GM13977 (cell line): ENCODE measurements around the gene TEX54.

Experiments
- DNase-seq: peaks from one replicate; pipeline ENCODE4 v3.0.0; 2012; ENCODE audit warnings: low spot score
- in situ Hi-C: fragments of 300-500 bp; cut with MboI; formaldehyde crosslinking; loops from one replicate; pipeline ENCODE4 v1.12.0; 2022; ENCODE audit warnings: low sequenced_read_pairs, low pct_unique_long_range_greater_than_20kb, mixed read lengths, inconsistent platforms; ENCODE audit not compliant: unreplicated experiment
- TF ChIP-seq, protein P1 (sequence below): IDR thresholded peaks from 2 replicates; pipeline ENCODE4 v1.5.1; 2012; ENCODE audit warnings: mild to moderate bottlenecking, control low read depth; ENCODE audit not compliant: insufficient read depth; ENCODE audit errors: extremely low read depth, missing control alignments

TEX54 gene

DNA sequence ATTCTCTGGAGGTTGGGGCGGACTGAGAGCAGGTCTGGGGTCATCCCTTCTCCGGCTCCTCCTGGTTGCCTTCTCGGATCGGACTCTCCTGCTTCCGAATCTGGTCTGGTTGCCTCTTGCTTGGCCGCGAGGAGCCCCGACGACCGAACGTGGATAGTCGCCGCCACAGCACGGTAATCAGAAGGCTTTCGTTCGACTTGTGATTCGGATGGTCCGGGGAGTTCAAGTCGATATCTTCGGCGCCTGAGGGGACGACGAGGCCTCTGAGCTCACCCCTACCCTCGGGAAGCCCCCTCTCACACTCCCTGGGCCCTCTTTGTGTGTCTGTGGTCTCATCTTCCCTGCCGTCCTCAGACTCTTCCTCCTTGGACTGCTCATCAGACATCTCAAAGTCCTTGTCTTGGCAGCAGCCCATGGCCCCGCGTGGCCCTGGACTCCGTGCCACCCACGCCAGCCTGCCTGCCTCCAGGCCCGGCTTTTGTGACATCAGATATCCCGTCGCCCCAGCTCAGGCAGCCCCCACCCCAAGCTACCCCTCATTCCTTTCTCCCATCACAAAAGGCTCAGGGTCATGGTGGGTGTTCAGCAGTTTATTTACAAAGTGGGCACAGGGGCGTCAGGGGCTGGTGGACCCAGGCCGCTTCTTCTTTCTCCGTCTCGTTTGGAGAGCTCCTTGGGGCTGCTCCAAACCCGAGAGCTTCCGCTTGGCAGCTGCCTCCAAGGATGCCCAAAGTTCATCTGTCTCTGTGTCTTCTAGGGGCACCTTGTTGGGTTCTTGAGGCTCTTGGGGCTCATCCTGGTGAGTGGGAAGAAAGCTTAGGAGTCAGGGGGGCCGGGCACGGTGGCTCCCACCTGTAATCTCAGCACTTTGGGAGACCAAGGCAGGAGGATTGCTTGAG, at the start of gene TEX54:
TSS of gene TEX54 (minus strand) at position 506 of the 899 bp plus-strand sequence.
- TF ChIP-seq, protein P1, sequence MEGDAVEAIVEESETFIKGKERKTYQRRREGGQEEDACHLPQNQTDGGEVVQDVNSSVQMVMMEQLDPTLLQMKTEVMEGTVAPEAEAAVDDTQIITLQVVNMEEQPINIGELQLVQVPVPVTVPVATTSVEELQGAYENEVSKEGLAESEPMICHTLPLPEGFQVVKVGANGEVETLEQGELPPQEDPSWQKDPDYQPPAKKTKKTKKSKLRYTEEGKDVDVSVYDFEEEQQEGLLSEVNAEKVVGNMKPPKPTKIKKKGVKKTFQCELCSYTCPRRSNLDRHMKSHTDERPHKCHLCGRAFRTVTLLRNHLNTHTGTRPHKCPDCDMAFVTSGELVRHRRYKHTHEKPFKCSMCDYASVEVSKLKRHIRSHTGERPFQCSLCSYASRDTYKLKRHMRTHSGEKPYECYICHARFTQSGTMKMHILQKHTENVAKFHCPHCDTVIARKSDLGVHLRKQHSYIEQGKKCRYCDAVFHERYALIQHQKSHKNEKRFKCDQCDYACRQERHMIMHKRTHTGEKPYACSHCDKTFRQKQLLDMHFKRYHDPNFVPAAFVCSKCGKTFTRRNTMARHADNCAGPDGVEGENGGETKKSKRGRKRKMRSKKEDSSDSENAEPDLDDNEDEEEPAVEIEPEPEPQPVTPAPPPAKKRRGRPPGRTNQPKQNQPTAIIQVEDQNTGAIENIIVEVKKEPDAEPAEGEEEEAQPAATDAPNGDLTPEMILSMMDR: no peak
- DNase-seq: no peak
- in situ Hi-C loops: no loop called here

DNA sequence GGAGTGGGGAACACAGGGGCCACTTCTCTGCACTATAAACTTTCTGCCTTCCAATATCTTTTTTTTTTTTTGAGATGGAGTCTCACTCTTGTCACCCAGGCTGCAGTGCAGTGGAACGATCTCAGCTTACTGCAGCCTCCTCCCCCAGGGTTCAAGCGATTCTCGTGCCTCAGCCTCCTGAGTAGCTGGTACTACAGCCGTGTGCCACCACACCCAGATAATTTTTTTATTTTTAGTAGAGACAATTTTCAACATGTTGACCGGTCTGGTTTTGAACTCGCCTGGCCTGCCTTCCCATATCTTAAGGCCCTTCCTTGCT, 49.7 kb upstream of the TEX54 start:
- no peak for DNase-seq
- TF ChIP-seq, protein P1: no peak
- in situ Hi-C loops: no loop called here

DNA sequence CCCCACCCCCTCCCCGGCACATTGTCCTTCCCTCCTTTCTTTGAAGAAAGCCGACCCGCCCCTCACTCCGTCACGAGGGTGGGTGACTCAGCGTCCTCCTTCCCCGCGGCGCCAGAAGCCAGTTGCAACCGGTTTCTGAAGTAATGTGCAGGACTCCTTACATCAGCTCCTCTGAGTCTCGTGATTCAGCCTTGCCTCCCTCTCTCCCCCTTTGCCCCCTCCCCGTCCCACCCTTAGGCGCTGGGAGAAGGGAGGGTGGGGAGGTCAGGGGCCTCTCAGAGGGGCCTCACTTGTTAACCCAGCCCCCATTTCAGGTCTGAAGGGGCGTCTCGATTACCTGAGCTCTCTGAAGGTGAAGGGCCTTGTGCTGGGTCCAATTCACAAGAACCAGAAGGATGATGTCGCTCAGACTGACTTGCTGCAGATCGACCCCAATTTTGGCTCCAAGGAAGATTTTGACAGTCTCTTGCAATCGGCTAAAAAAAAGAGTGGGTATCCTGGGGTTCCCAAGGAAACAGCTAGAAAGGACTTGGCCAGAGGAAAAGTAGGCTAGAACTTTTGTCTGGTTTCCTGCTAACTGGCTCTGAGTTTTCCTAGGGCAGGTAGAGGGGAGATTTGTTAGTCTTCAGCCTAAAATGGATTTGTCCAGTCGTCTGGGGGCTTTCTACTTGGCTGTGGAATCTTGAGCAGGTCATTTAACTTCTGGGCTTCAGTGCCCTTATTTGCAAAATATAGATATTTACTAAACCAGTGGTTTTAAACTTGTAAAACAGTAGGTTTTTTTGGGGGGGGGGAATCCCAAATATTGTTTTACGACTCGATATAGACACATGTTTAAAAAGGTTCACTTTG, 49.2 kb upstream of the TEX54 start:
- DNase-seq: peak; percentile 90
- in situ Hi-C loops: no loop called here
- TF ChIP-seq, protein P1: no peak

DNA sequence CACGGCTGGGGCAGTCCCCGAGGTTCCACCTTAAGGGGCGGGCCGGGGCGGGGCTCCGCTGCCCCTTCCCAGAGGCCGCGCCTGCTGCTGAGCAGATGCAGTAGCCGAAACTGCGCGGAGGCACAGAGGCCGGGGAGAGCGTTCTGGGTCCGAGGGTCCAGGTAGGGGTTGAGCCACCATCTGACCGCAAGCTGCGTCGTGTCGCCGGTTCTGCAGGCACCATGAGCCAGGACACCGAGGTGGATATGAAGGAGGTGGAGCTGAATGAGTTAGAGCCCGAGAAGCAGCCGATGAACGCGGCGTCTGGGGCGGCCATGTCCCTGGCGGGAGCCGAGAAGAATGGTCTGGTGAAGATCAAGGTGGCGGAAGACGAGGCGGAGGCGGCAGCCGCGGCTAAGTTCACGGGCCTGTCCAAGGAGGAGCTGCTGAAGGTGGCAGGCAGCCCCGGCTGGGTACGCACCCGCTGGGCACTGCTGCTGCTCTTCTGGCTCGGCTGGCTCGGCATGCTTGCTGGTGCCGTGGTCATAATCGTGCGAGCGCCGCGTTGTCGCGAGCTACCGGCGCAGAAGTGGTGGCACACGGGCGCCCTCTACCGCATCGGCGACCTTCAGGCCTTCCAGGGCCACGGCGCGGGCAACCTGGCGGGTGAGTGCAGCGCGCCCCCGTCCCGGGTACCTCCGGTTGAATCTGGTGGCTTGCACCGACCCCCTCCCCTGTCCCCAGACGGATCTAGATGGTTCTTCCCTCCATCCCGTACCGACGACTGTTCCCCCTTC, 48.4 kb upstream of the TEX54 start, which contains the start of gene SLC3A2:
TSS of gene SLC3A2 (plus strand) at position 94 of the 776 bp plus-strand sequence. CDS start at position 222, 128 bp downstream.
- DNase-seq: peak; percentile 88
- in situ Hi-C loops: no loop called here
- TF ChIP-seq, protein P1: peak; percentile 95

DNA sequence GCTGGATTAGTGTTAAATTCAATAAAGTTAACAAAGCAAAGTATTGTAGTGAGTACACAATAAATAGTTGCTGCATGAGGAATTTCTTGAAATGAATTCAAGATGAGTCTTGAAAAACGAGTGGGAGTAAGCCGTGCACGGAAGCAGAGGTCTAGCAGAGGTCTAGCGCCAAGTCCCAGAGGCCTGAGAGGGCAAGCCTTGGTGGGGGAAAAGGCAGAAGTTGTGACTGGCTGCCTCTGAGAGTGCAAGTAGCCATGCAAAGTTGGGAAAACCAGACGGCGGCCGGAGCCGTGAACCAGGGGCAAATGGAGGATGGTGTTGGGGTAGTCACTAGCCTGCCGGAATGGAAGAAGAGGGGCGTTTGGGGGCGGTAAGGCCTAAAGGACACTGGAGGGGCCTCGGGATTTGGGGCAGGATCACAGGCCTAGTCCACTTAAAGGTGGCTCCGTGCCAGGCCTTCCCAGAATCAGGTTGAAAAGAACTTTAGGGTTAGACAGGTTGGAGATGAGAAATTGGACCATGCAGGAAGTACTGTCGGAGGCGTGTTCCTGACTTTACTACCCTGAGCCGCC, 47.7 kb upstream of the TEX54 start:
- in situ Hi-C loops: no loop called here
- peak; percentile 67 for DNase-seq
- TF ChIP-seq, protein P1: no peak
